ENCODE data around the gene SOS1.
A peak's percentile ranks its signal among the peaks of the same experiment; 100 is the strongest.
"Not testable (repeated sequence)": the region's sequence is repeated elsewhere in the genome, so short reads cannot be mapped to it uniquely, and the experiment has no call there.

Gene SOS1

GRCh38 chr2:39099870-39100728 is 20.8 kb downstream of the SOS1 start:
- DNase-seq: peak; percentile 16

GRCh38 chr2:39099310-39099869 is 21.5 kb downstream of the SOS1 start:
- DNase-seq: no peak

GRCh38 chr2:39095624-39096023 is 25.2 kb downstream of the SOS1 start:
- no peak for DNase-seq

GRCh38 chr2:39094717-39095363 is 26.0 kb downstream of the SOS1 start:
- DNase-seq: peak; percentile 47

- DNase-seq: no peak
These were observed 27.5 kb downstream of the SOS1 start for GRCh38 chr2:39093218-39093898.

- no peak for DNase-seq
These were observed 29.3 kb downstream of the SOS1 start for GRCh38 chr2:39091543-39091942.

GRCh38 chr2:39091063-39091462 is 29.8 kb downstream of the SOS1 start:
- no peak for DNase-seq

- no peak for DNase-seq
These were observed 40.7 kb downstream of the SOS1 start for GRCh38 chr2:39080152-39080551.

- no peak for DNase-seq
These were observed 50.9 kb downstream of the SOS1 start for GRCh38 chr2:39069890-39070465.

- DNase-seq: no peak
These were observed 51.7 kb downstream of the SOS1 start for GRCh38 chr2:39069136-39069515.

- DNase-seq: no peak
These were observed 52.3 kb downstream of the SOS1 start for GRCh38 chr2:39068299-39069135.

- DNase-seq: no peak
These were observed 55.2 kb downstream of the SOS1 start for GRCh38 chr2:39065616-39066015.

- DNase-seq: no peak
These were observed 58.5 kb downstream of the SOS1 start for GRCh38 chr2:39062320-39062719.

- DNase-seq: no peak
These were observed 59.6 kb downstream of the SOS1 start for GRCh38 chr2:39061280-39061679.

GRCh38 chr2:39059366-39059952 is 61.4 kb downstream of the SOS1 start:
- DNase-seq: peak; percentile 35

- DNase-seq: no peak
These were observed 62.8 kb downstream of the SOS1 start for GRCh38 chr2:39058101-39058500.

GRCh38 chr2:39052665-39053064 is 68.2 kb downstream of the SOS1 start:
- DNase-seq: not testable (repeated sequence)

GRCh38 chr2:39050109-39050508 is 70.7 kb downstream of the SOS1 start:
- peak; percentile 19 for DNase-seq

- no peak for DNase-seq
These were observed 81.8 kb downstream of the SOS1 start for GRCh38 chr2:39039072-39039471.

GRCh38 chr2:39033980-39034379 is 86.9 kb downstream of the SOS1 start:
- DNase-seq: peak; percentile 64

- no peak for DNase-seq
These were observed 93.4 kb downstream of the SOS1 start for GRCh38 chr2:39027421-39027820.
